Measurements from ENCODE around the gene TBL3.

DNA sequence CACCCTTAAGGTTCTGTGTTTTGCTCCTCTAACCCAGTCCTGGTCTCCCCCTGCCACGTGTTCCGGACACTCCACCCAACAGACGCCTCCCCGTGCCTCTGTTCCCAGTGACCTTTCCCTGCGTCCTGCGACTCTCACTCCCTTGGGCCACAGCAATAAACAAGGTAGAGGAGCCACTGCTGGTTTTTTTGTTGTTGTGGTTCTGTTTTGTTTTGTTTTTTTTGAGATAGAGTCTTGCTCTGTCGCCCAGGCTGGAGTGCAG lies 44.0 kb downstream of the TBL3 start:
- no peak for TF ChIP-seq POLR2AphosphoS5 (IDR thresholded peaks at IDR 0.05; ENCODE audit: low read depth, low read length)
- TF ChIP-seq, protein P1, sequence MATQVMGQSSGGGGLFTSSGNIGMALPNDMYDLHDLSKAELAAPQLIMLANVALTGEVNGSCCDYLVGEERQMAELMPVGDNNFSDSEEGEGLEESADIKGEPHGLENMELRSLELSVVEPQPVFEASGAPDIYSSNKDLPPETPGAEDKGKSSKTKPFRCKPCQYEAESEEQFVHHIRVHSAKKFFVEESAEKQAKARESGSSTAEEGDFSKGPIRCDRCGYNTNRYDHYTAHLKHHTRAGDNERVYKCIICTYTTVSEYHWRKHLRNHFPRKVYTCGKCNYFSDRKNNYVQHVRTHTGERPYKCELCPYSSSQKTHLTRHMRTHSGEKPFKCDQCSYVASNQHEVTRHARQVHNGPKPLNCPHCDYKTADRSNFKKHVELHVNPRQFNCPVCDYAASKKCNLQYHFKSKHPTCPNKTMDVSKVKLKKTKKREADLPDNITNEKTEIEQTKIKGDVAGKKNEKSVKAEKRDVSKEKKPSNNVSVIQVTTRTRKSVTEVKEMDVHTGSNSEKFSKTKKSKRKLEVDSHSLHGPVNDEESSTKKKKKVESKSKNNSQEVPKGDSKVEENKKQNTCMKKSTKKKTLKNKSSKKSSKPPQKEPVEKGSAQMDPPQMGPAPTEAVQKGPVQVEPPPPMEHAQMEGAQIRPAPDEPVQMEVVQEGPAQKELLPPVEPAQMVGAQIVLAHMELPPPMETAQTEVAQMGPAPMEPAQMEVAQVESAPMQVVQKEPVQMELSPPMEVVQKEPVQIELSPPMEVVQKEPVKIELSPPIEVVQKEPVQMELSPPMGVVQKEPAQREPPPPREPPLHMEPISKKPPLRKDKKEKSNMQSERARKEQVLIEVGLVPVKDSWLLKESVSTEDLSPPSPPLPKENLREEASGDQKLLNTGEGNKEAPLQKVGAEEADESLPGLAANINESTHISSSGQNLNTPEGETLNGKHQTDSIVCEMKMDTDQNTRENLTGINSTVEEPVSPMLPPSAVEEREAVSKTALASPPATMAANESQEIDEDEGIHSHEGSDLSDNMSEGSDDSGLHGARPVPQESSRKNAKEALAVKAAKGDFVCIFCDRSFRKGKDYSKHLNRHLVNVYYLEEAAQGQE (IDR thresholded peaks at IDR 0.05; ENCODE audit: insufficient read depth in 1 of 2, low read depth in 2 of 2, low read length in 2 of 2), result no peak
